DND-41 (cell line): ENCODE data around the gene ZNF644.

Experiments used
- ATAC-seq: fragments of 200-7000 bp; cut with Tn5 transposase; 3 replicates; pipeline ENCODE4 v1.9.1; 2021; ENCODE audit warnings: low read depth; ENCODE audit not compliant: insufficient read depth
- DNase-seq: peaks from one replicate; pipeline ENCODE4 v3.0.0-alpha.2; 2020
- H2AFZ ChIP-seq: 2 replicates; pipeline ENCODE4 v1.6.0; 2012; ENCODE audit warnings: low read depth, low read length
- H3K27ac ChIP-seq: 2 replicates; pipeline ENCODE4 v1.5.1; 2012; ENCODE audit warnings: low read length, inconsistent platforms
- H3K27me3 ChIP-seq: fragments of 200-600 bp; sonication (generic); 2 replicates; pipeline ENCODE4 v1.6.0; 2012; ENCODE audit warnings: low read length, mild to moderate bottlenecking, inconsistent platforms; ENCODE audit not compliant: insufficient read depth, poor library complexity
- H3K36me3 ChIP-seq: 2 replicates; pipeline ENCODE4 v1.5.1; 2012; ENCODE audit warnings: low read length, inconsistent platforms; ENCODE audit not compliant: insufficient read depth
- H3K4me1 ChIP-seq: 2 replicates; pipeline ENCODE4 v1.5.1; 2012; ENCODE audit warnings: mild to moderate bottlenecking, low read length; ENCODE audit not compliant: insufficient read depth
- H3K4me2 ChIP-seq: 2 replicates; pipeline ENCODE4 v1.6.0; 2012; ENCODE audit warnings: mild to moderate bottlenecking, moderate library complexity, low read length, inconsistent platforms; ENCODE audit not compliant: insufficient read depth
- H3K4me3 ChIP-seq, 2 experiments: fragments of 200-600 bp in 1 of 2; shearing (Covaris generic) in 1 of 2; 2 replicates each; pipeline ENCODE4 v1.5.1; 2012 to 2016; ENCODE audit warnings: inconsistent platforms in 2 of 2, low read length in 2 of 2, mild to moderate bottlenecking in 2 of 2, low read depth in 1 of 2, moderate library complexity in 1 of 2
- H3K79me2 ChIP-seq: 2 replicates; pipeline ENCODE4 v1.6.0; 2012; ENCODE audit warnings: low read length, inconsistent platforms; ENCODE audit not compliant: insufficient read depth
- H3K9ac ChIP-seq: 2 replicates; pipeline ENCODE4 v1.6.0; 2012; ENCODE audit warnings: low read depth, mild to moderate bottlenecking, inconsistent platforms, low read length, moderate library complexity
- H3K9me3 ChIP-seq: 2 replicates; pipeline ENCODE4 v1.5.1; 2012; ENCODE audit warnings: low read length, moderate library complexity, mild to moderate bottlenecking, inconsistent platforms; ENCODE audit not compliant: insufficient read depth, severe bottlenecking
- H4K20me1 ChIP-seq: 2 replicates; pipeline ENCODE4 v1.6.0; 2012; ENCODE audit warnings: low read length; ENCODE audit not compliant: insufficient read depth
- EZH2 ChIP-seq: IDR thresholded peaks from 3 replicates; pipeline ENCODE4 v1.6.1; 2012; ENCODE audit warnings: borderline replicate concordance, low read depth, mild to moderate bottlenecking, moderate library complexity, low read length, inconsistent platforms; ENCODE audit not compliant: severe bottlenecking
- TF ChIP-seq, protein P1 (sequence below): IDR thresholded peaks from 2 replicates; pipeline ENCODE4 v1.5.1; 2012; ENCODE audit warnings: borderline replicate concordance, low read length, moderate library complexity, mild to moderate bottlenecking; ENCODE audit not compliant: poor library complexity, severe bottlenecking; ENCODE audit errors: extremely low read depth

Gene ZNF644

DNA sequence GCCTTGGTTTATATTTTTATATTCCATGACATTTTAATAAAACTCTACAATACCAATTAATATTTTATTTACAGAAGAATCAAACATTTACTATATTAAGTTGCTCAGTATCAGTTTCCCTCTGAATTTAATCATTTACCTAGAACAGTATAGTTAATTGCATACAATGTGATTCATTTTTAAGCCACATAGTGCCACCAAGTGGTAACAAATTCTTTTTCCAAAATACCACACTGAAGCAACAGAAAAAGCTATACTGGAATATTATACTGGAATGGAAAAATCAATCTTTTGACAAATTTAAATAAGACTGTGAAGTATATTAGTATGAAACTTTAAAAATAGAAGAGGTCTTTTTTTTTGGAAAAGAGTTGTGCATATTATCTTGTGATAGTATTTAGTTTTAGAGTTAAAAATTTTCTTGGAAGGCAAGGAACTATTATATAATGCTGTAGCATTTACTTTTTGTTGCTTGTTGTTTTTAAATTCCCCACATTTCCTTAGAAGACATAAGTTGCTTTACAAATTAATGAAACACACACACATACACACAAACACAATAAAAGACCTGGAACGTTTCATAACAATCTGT lies 57.3 kb downstream of the ZNF644 start:
- Histone ChIP-seq H4K20me1 (peaks cover 20% of the 10 kb centered on the region), H3K4me2 (no peak overlapping the region), H3K9ac (no peak overlapping the region), H3K36me3 (peaks cover 22% of the 10 kb centered on the region), H3K79me2 (peaks cover 94% of the 10 kb centered on the region), H3K9me3 (no peaks in the 10 kb centered on the region), H2AFZ (no peak overlapping the region), H3K4me1 (no peaks in the 10 kb centered on the region), H3K27me3 (no peaks in the 10 kb centered on the region), H3K27ac (no peak overlapping the region), H3K4me3 (no peak overlapping the region)
- no peak for TF ChIP-seq EZH2
- TF ChIP-seq, protein P1, sequence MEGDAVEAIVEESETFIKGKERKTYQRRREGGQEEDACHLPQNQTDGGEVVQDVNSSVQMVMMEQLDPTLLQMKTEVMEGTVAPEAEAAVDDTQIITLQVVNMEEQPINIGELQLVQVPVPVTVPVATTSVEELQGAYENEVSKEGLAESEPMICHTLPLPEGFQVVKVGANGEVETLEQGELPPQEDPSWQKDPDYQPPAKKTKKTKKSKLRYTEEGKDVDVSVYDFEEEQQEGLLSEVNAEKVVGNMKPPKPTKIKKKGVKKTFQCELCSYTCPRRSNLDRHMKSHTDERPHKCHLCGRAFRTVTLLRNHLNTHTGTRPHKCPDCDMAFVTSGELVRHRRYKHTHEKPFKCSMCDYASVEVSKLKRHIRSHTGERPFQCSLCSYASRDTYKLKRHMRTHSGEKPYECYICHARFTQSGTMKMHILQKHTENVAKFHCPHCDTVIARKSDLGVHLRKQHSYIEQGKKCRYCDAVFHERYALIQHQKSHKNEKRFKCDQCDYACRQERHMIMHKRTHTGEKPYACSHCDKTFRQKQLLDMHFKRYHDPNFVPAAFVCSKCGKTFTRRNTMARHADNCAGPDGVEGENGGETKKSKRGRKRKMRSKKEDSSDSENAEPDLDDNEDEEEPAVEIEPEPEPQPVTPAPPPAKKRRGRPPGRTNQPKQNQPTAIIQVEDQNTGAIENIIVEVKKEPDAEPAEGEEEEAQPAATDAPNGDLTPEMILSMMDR: peak; percentile 64
- ATAC-seq: peak; percentile 79
- no peak for DNase-seq

DNA sequence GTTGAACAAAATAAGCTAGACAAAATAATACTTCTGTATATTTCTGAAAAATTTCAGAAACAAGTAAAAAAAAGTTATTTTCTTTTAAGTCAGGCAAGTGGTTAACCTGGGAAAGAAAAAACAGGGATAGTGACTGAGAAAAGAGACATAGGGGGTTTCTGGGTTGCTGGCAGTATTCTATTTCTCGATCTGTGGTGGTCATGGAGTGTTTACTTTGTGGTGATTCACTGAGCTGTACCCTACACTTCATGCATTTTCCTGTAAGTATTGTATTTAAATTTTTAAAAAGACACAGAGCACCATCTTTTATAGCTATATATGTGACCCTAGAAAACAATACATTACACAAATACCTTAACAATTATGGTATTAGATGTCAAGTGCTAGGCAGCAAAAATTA lies 58.2 kb downstream of the ZNF644 start:
- Histone ChIP-seq H2AFZ (no peak overlapping the region), H3K27ac (no peak overlapping the region), H3K4me1 (no peaks in the 10 kb centered on the region), H3K9me3 (no peaks in the 10 kb centered on the region), H3K36me3 (peaks cover 25% of the 10 kb centered on the region), H3K4me2 (no peak overlapping the region), H3K27me3 (no peaks in the 10 kb centered on the region), H4K20me1 (peaks cover 20% of the 10 kb centered on the region), H3K4me3 (no peak overlapping the region), H3K9ac (no peak overlapping the region), H3K79me2 (peaks cover 94% of the 10 kb centered on the region)
- no peak for DNase-seq
- TF ChIP-seq EZH2: no peak
- TF ChIP-seq, protein P1: no peak
- ATAC-seq: no peak

DNA sequence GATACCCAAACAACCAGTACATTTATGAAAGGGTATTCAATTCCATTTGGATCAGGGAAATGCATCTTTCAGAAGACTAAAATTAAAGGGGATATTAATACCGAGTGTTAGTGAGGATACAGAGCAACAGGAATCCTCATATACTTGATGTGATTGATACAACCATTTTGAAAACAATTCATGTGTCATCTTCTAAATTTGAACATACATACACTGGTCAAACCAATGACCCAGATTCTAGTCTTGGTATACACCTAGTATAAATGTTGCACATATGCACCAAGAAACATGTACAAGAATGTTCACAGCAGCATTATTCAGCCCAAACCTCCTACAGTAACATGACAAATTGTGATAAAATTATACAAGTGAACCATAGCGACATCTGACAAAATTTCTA lies 58.6 kb downstream of the ZNF644 start:
- H3K9me3 ChIP-seq: no peaks in the 10 kb centered on the region
- H3K27me3 ChIP-seq: no peaks in the 10 kb centered on the region
- ATAC-seq (no peak), DNase-seq (no peak)
- peaks cover 94% of the 10 kb centered on the region for H3K79me2 ChIP-seq
- no peak overlapping the region for H3K4me3 ChIP-seq
- peaks cover 29% of the 10 kb centered on the region for H3K36me3 ChIP-seq
- peaks cover 24% of the 10 kb centered on the region for H4K20me1 ChIP-seq
- H3K27ac ChIP-seq: no peak overlapping the region
- TF ChIP-seq EZH2: no peak
- TF ChIP-seq, protein P1: no peak
- no peaks in the 10 kb centered on the region for H3K4me1 ChIP-seq
- no peak overlapping the region for H3K4me2 ChIP-seq
- H3K9ac ChIP-seq: no peak overlapping the region
- no peak overlapping the region for H2AFZ ChIP-seq
